HG03025 (cell line): Measurements from ENCODE around the gene FMOD.

Experiments used
- ATAC-seq: cut with Tn5 transposase; IDR thresholded peaks from one replicate; pipeline ENCODE4 v1.9.1; 2021; ENCODE audit warnings: mild to moderate bottlenecking, moderate library complexity; ENCODE audit not compliant: unreplicated experiment, low FRiP score

The FMOD gene

DNA sequence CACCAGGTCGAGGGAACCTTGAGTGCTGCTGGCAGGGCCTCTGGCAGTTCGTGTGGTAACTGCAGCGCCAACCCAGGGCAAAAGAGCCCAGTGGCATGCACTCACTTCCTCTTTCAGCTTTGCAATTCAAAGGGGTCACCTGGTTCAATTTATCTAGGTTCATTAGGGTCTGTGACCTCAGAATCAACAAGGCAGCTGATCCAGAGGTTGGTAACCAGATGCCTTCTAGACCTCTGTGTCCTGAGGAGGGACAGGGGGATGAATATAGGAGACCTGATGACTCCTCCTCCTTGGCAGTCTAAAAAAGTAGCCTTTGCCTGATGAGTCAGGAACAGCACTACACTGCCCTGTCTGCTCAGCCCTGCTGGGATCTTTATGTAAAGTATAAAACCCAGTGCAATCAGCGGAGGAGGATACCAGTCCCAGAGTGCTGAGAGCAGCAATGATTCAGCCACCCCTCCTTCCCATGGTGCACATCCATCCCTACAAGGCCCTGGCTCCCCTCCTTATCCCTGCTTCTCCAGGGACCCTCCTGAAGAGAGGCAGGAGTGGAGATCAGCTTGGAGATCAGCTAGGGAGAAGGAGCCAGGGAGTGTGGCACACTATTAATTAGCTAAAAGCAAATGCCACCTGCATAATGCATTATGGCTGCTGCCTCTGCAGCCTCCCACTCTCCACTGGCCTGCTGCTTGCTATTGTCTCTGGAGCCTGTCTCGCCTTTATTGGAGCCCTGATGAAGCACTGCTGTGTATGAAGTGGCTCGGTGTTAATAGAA, 11.2 kb upstream of the FMOD start:
- ATAC-seq: no peak

- ATAC-seq: no peak
Observed at GRCh38 chr1:203360547-203361185, 9.7 kb upstream of the FMOD start.

DNA sequence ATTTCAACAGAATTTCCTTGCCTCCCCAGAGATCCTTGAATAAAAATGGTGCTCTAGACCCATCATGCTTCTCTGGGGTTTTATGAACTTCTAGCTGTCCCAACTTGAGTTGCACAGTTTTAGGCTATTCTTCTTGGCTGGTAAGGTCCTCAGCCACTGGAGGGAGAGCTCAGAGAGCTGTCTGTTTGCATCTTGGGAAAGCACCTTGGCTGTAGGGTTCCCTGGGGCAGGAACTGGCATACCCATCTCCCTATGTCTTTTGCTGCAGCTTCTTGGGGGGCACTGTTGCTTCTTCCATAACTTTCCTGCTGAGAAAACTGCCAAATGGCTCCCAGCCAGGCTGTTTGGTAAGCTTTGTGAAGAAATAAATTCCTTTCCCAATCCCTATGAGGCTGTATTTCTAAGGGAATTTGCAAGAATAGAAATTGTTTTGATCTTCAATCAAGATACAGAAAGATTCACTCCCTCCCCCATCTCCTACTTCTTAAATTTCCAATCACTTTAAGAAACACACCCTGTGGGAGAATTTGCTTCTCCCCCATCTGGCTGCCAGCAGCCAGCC, 8.2 kb upstream of the FMOD start:
- no peak for ATAC-seq

DNA sequence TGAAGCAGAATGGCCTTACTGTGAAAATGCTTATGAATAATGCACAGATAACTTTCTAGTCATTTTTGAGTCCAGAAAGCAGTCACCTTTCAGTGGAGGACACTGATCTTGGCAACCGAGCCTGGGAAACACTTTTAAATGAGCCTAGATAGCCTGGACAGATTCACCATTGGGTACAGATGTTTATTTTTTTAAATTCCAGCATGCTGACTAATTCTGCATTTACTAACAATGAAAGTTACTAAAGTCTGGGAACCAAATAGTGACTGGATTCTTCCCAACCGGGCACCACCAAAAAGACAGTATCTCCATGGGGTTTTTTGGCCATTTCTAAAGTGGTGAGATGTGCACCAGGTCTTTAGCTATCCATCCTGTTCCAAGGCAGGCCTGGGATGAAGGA, 3.3 kb upstream of the FMOD start:
- no peak for ATAC-seq

GRCh38 chr1:203353486-203353885, 2.6 kb upstream of the FMOD start:
- ATAC-seq: no peak

DNA sequence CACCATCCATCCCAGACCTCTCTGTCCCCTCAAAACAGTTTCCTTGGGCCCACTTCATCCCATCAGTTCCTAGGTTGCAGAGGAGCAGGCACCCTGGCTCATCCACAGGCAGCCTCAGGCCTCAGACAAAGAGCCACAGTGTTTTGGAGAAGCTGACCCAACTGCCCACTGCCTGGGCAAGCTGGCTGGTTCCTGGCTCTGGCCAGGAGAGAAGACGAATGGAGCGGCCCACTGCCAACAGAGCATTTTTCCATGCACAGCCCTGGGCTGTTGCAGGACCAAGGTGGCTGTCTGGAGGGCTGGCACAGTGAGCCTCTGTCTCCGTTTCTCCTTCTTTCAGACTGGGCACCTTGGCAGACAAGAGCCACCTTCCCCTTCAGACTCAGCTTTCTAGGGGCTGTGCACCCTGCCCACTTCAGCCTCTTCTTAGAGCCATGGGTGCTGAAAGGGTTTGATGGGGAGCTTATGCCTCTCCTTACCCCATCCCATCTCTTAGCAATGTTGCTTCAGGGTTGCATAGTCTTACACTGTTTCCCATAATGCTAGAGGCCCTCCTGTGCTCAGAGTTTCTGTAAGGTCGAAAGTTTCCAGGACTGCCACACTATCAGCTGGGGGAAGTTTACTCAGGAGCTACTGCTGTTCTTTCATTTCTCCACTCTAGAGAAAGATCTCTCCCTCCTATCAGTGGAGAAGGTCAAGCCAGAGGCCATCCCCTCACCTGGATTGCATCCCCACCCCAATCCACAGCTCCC, 973 bp downstream of the FMOD start:
- no peak for ATAC-seq

DNA sequence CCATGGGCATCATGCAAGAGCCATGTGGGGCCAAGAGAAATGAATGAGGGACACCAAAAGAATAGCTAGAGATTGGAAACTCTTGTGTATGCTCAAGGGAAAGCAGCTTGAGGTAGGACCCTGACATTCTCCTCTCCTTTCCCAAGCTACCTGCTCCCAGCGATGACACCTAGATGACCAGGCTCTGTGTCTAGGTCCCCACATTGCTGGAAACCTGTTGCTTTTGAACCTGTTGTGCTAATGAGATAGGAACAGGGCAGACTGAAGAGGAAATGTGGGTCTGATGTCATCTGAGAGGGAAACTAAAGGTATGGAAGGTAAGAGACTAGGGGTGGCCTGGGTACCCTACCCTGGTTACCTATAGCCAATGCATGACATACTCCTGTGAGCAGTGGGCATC, 1.8 kb downstream of the FMOD start:
- ATAC-seq: no peak

- ATAC-seq: no peak
Observed at GRCh38 chr1:203346769-203347102, 4.2 kb downstream of the FMOD start.

GRCh38 chr1:203346060-203346768, 4.7 kb downstream of the FMOD start:
- no peak for ATAC-seq

DNA sequence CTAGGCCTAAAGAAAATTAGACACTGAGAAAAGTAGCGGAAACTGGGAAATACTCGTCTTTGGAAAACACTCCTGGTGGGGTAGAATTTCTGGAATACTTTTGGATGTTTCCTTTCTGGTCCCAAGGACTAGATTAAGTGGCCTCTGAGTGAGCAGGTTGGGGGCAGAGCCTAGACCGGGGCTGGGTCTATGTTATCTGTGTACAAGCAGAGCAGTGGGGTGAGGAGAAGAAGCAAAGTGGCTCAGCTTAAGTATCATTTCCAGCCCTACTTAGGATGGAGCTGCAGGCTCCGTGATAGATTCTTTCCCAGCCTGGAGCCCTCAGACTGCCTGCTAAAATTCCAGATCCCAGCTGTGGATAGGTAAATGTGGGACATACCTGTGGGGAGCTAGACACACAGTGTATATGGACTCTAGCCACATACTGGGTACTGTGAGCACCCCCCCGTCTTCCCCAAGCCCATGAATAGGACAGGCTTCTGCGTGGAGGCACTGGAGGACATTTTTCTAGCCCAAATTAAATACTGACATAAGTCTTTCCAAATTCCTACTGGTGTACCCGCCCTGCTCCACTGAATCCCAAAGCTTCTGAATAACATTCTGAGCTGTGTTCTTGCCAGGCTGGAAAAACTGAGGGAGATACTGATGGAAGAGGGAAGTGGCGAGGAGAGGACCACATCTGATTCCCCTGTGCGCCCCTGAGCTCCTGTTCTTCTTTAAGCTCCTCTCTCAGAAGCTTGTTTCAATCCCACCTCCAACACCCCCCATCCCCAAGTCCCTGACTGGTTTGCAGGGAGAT, 6.8 kb downstream of the FMOD start:
- no peak for ATAC-seq

DNA sequence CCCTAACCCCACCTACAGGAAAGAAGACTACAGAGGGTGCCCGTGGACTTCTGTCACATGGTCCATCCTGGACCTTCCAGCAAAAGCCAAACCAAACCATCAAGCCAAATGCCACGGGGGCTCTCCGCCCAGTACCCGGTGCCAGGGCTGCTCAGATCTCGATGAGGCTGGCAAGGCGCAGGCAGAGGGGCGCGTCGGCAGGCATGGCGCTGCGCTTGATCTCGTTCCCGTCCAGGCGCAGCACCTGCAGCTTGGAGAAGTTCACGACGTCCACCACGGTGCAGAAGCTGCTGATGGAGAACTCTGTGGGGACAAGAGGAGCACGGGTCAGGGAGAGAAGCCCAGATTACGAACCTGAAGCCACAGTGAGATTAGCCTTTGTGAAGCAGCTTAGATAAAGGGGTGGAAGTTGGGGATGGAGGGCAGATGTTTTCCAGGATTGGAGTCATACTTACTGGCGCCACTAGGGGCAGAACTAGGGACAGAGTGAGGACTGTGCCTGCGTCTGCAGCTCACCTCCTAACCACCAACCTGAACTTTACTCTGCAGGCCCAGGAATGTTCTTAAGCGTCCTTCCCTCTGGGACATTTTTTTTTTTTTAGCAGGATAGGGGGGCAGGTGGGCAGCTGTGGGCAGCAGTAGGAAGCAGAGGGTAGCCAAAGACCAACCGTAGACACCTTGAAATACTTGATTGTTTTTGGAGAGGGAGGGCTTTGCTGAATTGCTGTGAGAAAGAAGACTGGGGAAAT, 8.6 kb downstream of the FMOD start:
- no peak for ATAC-seq

- no peak for ATAC-seq
Observed at GRCh38 chr1:203340112-203340790, 10.7 kb downstream of the FMOD start.

- no peak for ATAC-seq
Observed at GRCh38 chr1:203338335-203339036, 12.4 kb downstream of the FMOD start.

DNA sequence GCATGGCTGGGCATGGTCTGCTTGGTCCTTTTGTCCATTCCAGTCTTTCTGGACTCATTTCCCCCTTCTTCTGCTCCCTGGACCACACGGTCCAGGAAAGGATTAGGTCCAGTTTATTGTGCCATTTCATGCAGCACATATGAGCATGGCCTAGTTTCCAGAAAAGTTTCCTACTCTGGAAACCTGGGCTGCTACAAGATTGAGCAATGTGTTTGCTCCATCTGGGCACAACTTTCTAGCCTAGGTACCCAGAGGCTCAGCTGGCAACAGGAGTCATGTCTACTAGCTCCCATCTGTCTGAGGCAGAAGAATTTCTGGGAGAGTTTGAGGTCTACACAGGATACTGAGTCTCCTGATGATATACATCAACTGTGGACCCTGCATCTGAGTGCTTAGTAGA, 14.8 kb downstream of the FMOD start:
- ATAC-seq: no peak

GRCh38 chr1:203335503-203335902, 15.4 kb downstream of the FMOD start:
- no peak for ATAC-seq

GRCh38 chr1:203331224-203331623, 19.7 kb downstream of the FMOD start:
- no peak for ATAC-seq

- no peak for ATAC-seq
Observed at GRCh38 chr1:203328714-203329122, 22.2 kb downstream of the FMOD start.
